Activated T-helper 1 cell treated with anti-CD3 and anti-CD28 coated beads, Interleukin-12 subunit alpha, Interleukin-12 subunit beta, Interleukin-2, Interleukin-4 antibody, amounts not matched to agents 30 ng/mL and 10 ng/mL and 1 ng/mL, durations not matched to agents 14 hours and 24 hours and 36 hours (primary cell): ENCODE measurements around the gene KL. TPM values are rescaled to one million over a fixed set of nuclear protein-coding genes. Genes with fewer than 3 reads are reported as not detected.
A peak's percentile ranks its signal among the peaks of the same experiment; 100 is the strongest.

Experiments used
- DNase-seq: peaks from one replicate; pipeline ENCODE4 v3.0.0; 2021; ENCODE audit warnings: low spot score
- H3K27ac Mint-ChIP-seq: one replicate; pipeline ENCODE4 v1.8.0; 2021; ENCODE audit warnings: mild to moderate bottlenecking, mixed read lengths
- H3K27me3 Mint-ChIP-seq: one replicate; pipeline ENCODE4 v1.8.0; 2022; ENCODE audit warnings: mild to moderate bottlenecking, moderate library complexity, mixed read lengths; ENCODE audit not compliant: insufficient read depth
- H3K36me3 Mint-ChIP-seq: one replicate; pipeline ENCODE4 v1.8.0; 2021; ENCODE audit warnings: low read depth, mixed read lengths
- H3K4me1 Mint-ChIP-seq: one replicate; pipeline ENCODE4 v1.8.0; 2021; ENCODE audit warnings: low read depth, mixed read lengths
- H3K4me3 Mint-ChIP-seq: one replicate; pipeline ENCODE4 v1.8.0; 2021; ENCODE audit warnings: mild to moderate bottlenecking, moderate library complexity, mixed read lengths
- H3K9me3 Mint-ChIP-seq: one replicate; pipeline ENCODE4 v1.8.0; 2021; ENCODE audit warnings: mixed read lengths
- intact Hi-C: fragments of 100-400 bp; cut with micrococcal nuclease; formaldehyde crosslinking; loops from one replicate; pipeline ENCODE4 v1.15.1; 2024
- total RNA-seq: library from RNA; stranded (reverse); gene quantifications from 2 replicates; pipeline ENCODE4 v1.2.3, GENCODE V29; 2022

The KL gene
- total RNA-seq, result 0.49 and 0.54 TPM in 2 replicates

- Mint-ChIP-seq H3K27ac (peak within 1 kb of the TSS; percentile 62), H3K9me3 (no peaks in the 10 kb centered on the region), H3K36me3 (peaks cover 2% of the 10 kb centered on the region), H3K27me3 (peaks cover 59% of the 10 kb centered on the region), H3K4me1 (peaks cover 21% of the 10 kb centered on the region), H3K4me3 (peak within 1 kb of the TSS; percentile 78)
- intact Hi-C loops, result loop anchor here (1.0 to 10.0 kb wide), 10 partner anchors 16 to 526 kb away; partner anchors contain the start of gene PDS5B
- no peak for DNase-seq
These were observed at the start of gene KL for GRCh38 chr13:33016414-33017322. Gene KL, plus strand, starts transcription at chr13:33016423. Its CDS starts 18 bp downstream, at chr13:33016441.

GRCh38 chr13:32967584-32968182 is 48.5 kb upstream of the KL start:
- intact Hi-C loops, result no loop called here
- Mint-ChIP-seq H3K4me1 (peaks cover 9% of the 10 kb centered on the region), H3K27me3 (peaks cover 4% of the 10 kb centered on the region), H3K36me3 (peaks cover 3% of the 10 kb centered on the region), H3K4me3 (no peak overlapping the region), H3K9me3 (no peaks in the 10 kb centered on the region), H3K27ac (no peak overlapping the region)
- no peak for DNase-seq

GRCh38 chr13:32968316-32968715 is 47.9 kb upstream of the KL start:
- H3K36me3 Mint-ChIP-seq, result peaks cover 3% of the 10 kb centered on the region
- no peak for DNase-seq
- intact Hi-C loops, result no loop called here
- H3K27ac Mint-ChIP-seq, result no peak overlapping the region
- H3K27me3 Mint-ChIP-seq, result peaks cover 4% of the 10 kb centered on the region
- H3K4me1 Mint-ChIP-seq, result peaks cover 9% of the 10 kb centered on the region
- H3K4me3 Mint-ChIP-seq, result no peak overlapping the region
- H3K9me3 Mint-ChIP-seq, result no peaks in the 10 kb centered on the region

- Mint-ChIP-seq H3K4me1 (peaks cover 9% of the 10 kb centered on the region), H3K27me3 (peaks cover 4% of the 10 kb centered on the region), H3K4me3 (no peak overlapping the region), H3K27ac (no peak overlapping the region), H3K9me3 (no peaks in the 10 kb centered on the region), H3K36me3 (peaks cover 3% of the 10 kb centered on the region)
- intact Hi-C loops, result no loop called here
- no peak for DNase-seq
These were observed 47.4 kb upstream of the KL start for GRCh38 chr13:32968793-32969192.

- no peak for DNase-seq
- no peak overlapping the region for H3K27ac Mint-ChIP-seq
- H3K4me1 Mint-ChIP-seq, result peaks cover 9% of the 10 kb centered on the region
- intact Hi-C loops, result no loop called here
- peaks cover 3% of the 10 kb centered on the region for H3K36me3 Mint-ChIP-seq
- no peaks in the 10 kb centered on the region for H3K9me3 Mint-ChIP-seq
- H3K4me3 Mint-ChIP-seq, result no peak overlapping the region
- peaks cover 4% of the 10 kb centered on the region for H3K27me3 Mint-ChIP-seq
These were observed 46.7 kb upstream of the KL start for GRCh38 chr13:32969516-32969941.

GRCh38 chr13:32976056-32976805 is 40.0 kb upstream of the KL start:
- H3K9me3 Mint-ChIP-seq, result no peaks in the 10 kb centered on the region
- no peak overlapping the region for H3K27ac Mint-ChIP-seq
- peaks cover 3% of the 10 kb centered on the region for H3K27me3 Mint-ChIP-seq
- DNase-seq, result no peak
- H3K36me3 Mint-ChIP-seq, result no peaks in the 10 kb centered on the region
- H3K4me3 Mint-ChIP-seq, result no peak overlapping the region
- H3K4me1 Mint-ChIP-seq, result no peaks in the 10 kb centered on the region
- intact Hi-C loops, result no loop called here

GRCh38 chr13:32976912-32977311 is 39.3 kb upstream of the KL start:
- Mint-ChIP-seq H3K27me3 (no peaks in the 10 kb centered on the region), H3K27ac (no peak overlapping the region), H3K36me3 (no peaks in the 10 kb centered on the region), H3K4me1 (no peaks in the 10 kb centered on the region), H3K4me3 (no peak overlapping the region), H3K9me3 (no peaks in the 10 kb centered on the region)
- intact Hi-C loops, result no loop called here
- no peak for DNase-seq

- no peak for DNase-seq
- Mint-ChIP-seq H3K9me3 (no peaks in the 10 kb centered on the region), H3K27me3 (no peaks in the 10 kb centered on the region), H3K4me1 (no peaks in the 10 kb centered on the region), H3K36me3 (no peaks in the 10 kb centered on the region), H3K4me3 (no peak overlapping the region), H3K27ac (no peak overlapping the region)
- intact Hi-C loops, result no loop called here
These were observed 38.9 kb upstream of the KL start for GRCh38 chr13:32977321-32977720.

GRCh38 chr13:32978278-32978677 is 37.9 kb upstream of the KL start:
- intact Hi-C loops, result no loop called here
- H3K27ac Mint-ChIP-seq, result no peak overlapping the region
- no peak for DNase-seq
- no peaks in the 10 kb centered on the region for H3K27me3 Mint-ChIP-seq
- H3K9me3 Mint-ChIP-seq, result no peaks in the 10 kb centered on the region
- no peak overlapping the region for H3K4me3 Mint-ChIP-seq
- no peaks in the 10 kb centered on the region for H3K36me3 Mint-ChIP-seq
- H3K4me1 Mint-ChIP-seq, result no peaks in the 10 kb centered on the region

GRCh38 chr13:32983058-32983457 is 33.2 kb upstream of the KL start:
- Mint-ChIP-seq H3K36me3 (no peaks in the 10 kb centered on the region), H3K4me3 (no peak overlapping the region), H3K9me3 (no peaks in the 10 kb centered on the region), H3K27ac (no peak overlapping the region), H3K27me3 (peaks cover 5% of the 10 kb centered on the region), H3K4me1 (no peaks in the 10 kb centered on the region)
- intact Hi-C loops, result no loop called here
- DNase-seq, result no peak

- H3K36me3 Mint-ChIP-seq, result no peaks in the 10 kb centered on the region
- H3K27ac Mint-ChIP-seq, result no peak overlapping the region
- intact Hi-C loops, result no loop called here
- no peaks in the 10 kb centered on the region for H3K9me3 Mint-ChIP-seq
- DNase-seq, result no peak
- peaks cover 5% of the 10 kb centered on the region for H3K27me3 Mint-ChIP-seq
- peaks cover 6% of the 10 kb centered on the region for H3K4me1 Mint-ChIP-seq
- no peak overlapping the region for H3K4me3 Mint-ChIP-seq
These were observed 31.2 kb upstream of the KL start for GRCh38 chr13:32984857-32985626.

GRCh38 chr13:32986552-32986951 is 29.7 kb upstream of the KL start:
- peaks cover 5% of the 10 kb centered on the region for H3K27me3 Mint-ChIP-seq
- no peak overlapping the region for H3K4me3 Mint-ChIP-seq
- no peaks in the 10 kb centered on the region for H3K9me3 Mint-ChIP-seq
- intact Hi-C loops, result no loop called here
- DNase-seq, result no peak
- H3K27ac Mint-ChIP-seq, result no peak overlapping the region
- H3K36me3 Mint-ChIP-seq, result no peaks in the 10 kb centered on the region
- H3K4me1 Mint-ChIP-seq, result peaks cover 6% of the 10 kb centered on the region
